GM23338 (cell line): ENCODE data around the gene MRPL34. TPM values are rescaled to one million over a fixed set of nuclear protein-coding genes. Genes with fewer than 3 reads are reported as not detected.

Source experiments
- ATAC-seq: fragments of 200-7000 bp; cut with Tn5 transposase; 3 replicates; pipeline ENCODE4 v1.9.1; 2020
- DNase-seq: peaks from one replicate; pipeline ENCODE4 v3.0.0-alpha.2; 2015; ENCODE audit warnings: low spot score
- H2AFZ ChIP-seq: fragments of 200-600 bp; sonication (generic); 2 replicates; pipeline ENCODE4 v1.8.0; 2016; ENCODE audit warnings: antibody characterized with exemption, mild to moderate bottlenecking, moderate library complexity
- H3F3A ChIP-seq: fragments of 200-600 bp; sonication (generic); replicated peaks from 2 replicates; pipeline ENCODE4 v1.8.0; 2017; ENCODE audit warnings: antibody characterized with exemption, mixed run types, low read depth
- H3K27ac ChIP-seq: fragments of 200-600 bp; sonication (generic); 2 replicates; pipeline ENCODE4 v1.6.1; 2016; ENCODE audit warnings: low read depth
- H3K27me3 ChIP-seq: fragments of 200-600 bp; sonication (generic); 2 replicates; pipeline ENCODE4 v1.8.0; 2016; ENCODE audit warnings: mild to moderate bottlenecking, mixed run types, moderate library complexity; ENCODE audit not compliant: insufficient read depth
- H3K36me3 ChIP-seq: fragments of 200-600 bp; sonication (generic); 2 replicates; pipeline ENCODE4 v1.8.0; 2016; ENCODE audit warnings: mild to moderate bottlenecking; ENCODE audit not compliant: insufficient read depth
- H3K4me1 ChIP-seq: fragments of 200-600 bp; sonication (generic); 2 replicates; pipeline ENCODE4 v1.8.0; 2016; ENCODE audit warnings: mild to moderate bottlenecking, moderate library complexity; ENCODE audit not compliant: insufficient read depth
- H3K4me2 ChIP-seq: fragments of 200-600 bp; sonication (generic); 2 replicates; pipeline ENCODE4 v1.7.1; 2017; ENCODE audit warnings: mixed run types
- H3K4me3 ChIP-seq: fragments of 200-600 bp; sonication (generic); 2 replicates; pipeline ENCODE4 v1.6.1; 2016; ENCODE audit warnings: mixed run types
- H3K79me2 ChIP-seq: fragments of 200-600 bp; sonication (generic); replicated peaks from 2 replicates; pipeline ENCODE4 v1.8.0; 2017; ENCODE audit warnings: mild to moderate bottlenecking; ENCODE audit not compliant: insufficient read depth
- H3K9me2 ChIP-seq: fragments of 200-600 bp; sonication (generic); 2 replicates; pipeline ENCODE4 v1.8.0; 2017; ENCODE audit not compliant: insufficient read depth
- H4K20me1 ChIP-seq: fragments of 200-600 bp; sonication (generic); replicated peaks from 2 replicates; pipeline ENCODE4 v1.8.0; 2017; ENCODE audit warnings: mild to moderate bottlenecking; ENCODE audit not compliant: insufficient read depth
- H3K27ac Mint-ChIP-seq: 2 replicates; pipeline ENCODE4 v1.8.0; 2020; ENCODE audit warnings: inconsistent platforms, mild to moderate bottlenecking, moderate library complexity, mixed read lengths
- H3K27me3 Mint-ChIP-seq: 3 replicates; pipeline ENCODE4 v1.8.0; 2022; ENCODE audit warnings: low read depth, mild to moderate bottlenecking, moderate library complexity, mixed read lengths, inconsistent platforms; ENCODE audit not compliant: insufficient read depth, poor library complexity
- H3K36me3 Mint-ChIP-seq: 3 replicates; pipeline ENCODE4 v1.8.0; 2021; ENCODE audit warnings: low read depth, mild to moderate bottlenecking, inconsistent platforms, moderate library complexity, mixed read lengths
- H3K4me1 Mint-ChIP-seq: 3 replicates; pipeline ENCODE4 v1.8.0; 2020; ENCODE audit warnings: mild to moderate bottlenecking, inconsistent platforms, mixed read lengths
- H3K4me3 Mint-ChIP-seq: 3 replicates; pipeline ENCODE4 v1.8.0; 2021; ENCODE audit warnings: moderate library complexity, mild to moderate bottlenecking, inconsistent platforms, mixed read lengths
- H3K9me3 Mint-ChIP-seq: 3 replicates; pipeline ENCODE4 v1.8.0; 2020; ENCODE audit warnings: moderate library complexity, mild to moderate bottlenecking, inconsistent platforms, mixed read lengths
- CREB1 ChIP-seq: fragments of 250-450 bp; sonication (Bioruptor Pico); IDR thresholded peaks from 2 replicates; pipeline ENCODE4 v1.5.0; 2020; ENCODE audit warnings: low read depth, mild to moderate bottlenecking, moderate library complexity
- EZH2 ChIP-seq: fragments of 200-600 bp; sonication (generic); IDR thresholded peaks from one replicate; pipeline ENCODE4 v1.8.0; 2017; ENCODE audit warnings: antibody characterized with exemption, mild to moderate bottlenecking, low read depth; ENCODE audit not compliant: unreplicated experiment
- EZH2phosphoT487 ChIP-seq: fragments of 200-600 bp; sonication (generic); IDR thresholded peaks from one replicate; pipeline ENCODE4 v1.8.1; 2018; ENCODE audit warnings: antibody characterized with exemption; ENCODE audit not compliant: unreplicated experiment
- JUNB ChIP-seq: IDR thresholded peaks from one replicate; pipeline ENCODE4 v1.6.1; 2016; ENCODE audit warnings: antibody characterized with exemption; ENCODE audit not compliant: unreplicated experiment
- NANOG ChIP-seq: IDR thresholded peaks from 2 replicates; pipeline ENCODE4 v1.6.1; 2016; ENCODE audit warnings: antibody characterized with exemption, borderline replicate concordance
- POLR2AphosphoS5 ChIP-seq: IDR thresholded peaks from 2 replicates; pipeline ENCODE4 v1.6.1; 2016; ENCODE audit warnings: antibody characterized with exemption, low read depth
- STAT1 ChIP-seq: IDR thresholded peaks from one replicate; pipeline ENCODE4 v1.6.1; 2016; ENCODE audit warnings: antibody characterized with exemption; ENCODE audit not compliant: unreplicated experiment
- ZNF114 ChIP-seq: fragments of 250-450 bp; sonication (Bioruptor Pico); IDR thresholded peaks from 2 replicates; pipeline ENCODE4 v1.5.0; 2020; ENCODE audit warnings: mild to moderate bottlenecking, moderate library complexity
- polyA plus RNA-seq: library from polyadenylated mRNA; unstranded; fragments of >200 nt; fragmentation: Nextera tagmentation; extraction: Ambion mirVana; gene quantifications from 2 replicates; pipeline ENCODE4 v1.2.1, GENCODE V29; 2016
- total RNA-seq: library from RNA; depleted of rRNA; stranded (reverse); fragments of >200 nt; shearing (Covaris generic); gene quantifications from 2 replicates; pipeline ENCODE4 v1.2.3, GENCODE V29; 2014
- TF ChIP-seq, protein P1 (sequence below): IDR thresholded peaks from 2 replicates; pipeline ENCODE4 v1.6.1; 2016; ENCODE audit warnings: antibody characterized with exemption

MRPL34 gene
- total and polyA plus RNA-seq, 2 experiments from 2014 or later: 59.9 to 266 TPM

DNA sequence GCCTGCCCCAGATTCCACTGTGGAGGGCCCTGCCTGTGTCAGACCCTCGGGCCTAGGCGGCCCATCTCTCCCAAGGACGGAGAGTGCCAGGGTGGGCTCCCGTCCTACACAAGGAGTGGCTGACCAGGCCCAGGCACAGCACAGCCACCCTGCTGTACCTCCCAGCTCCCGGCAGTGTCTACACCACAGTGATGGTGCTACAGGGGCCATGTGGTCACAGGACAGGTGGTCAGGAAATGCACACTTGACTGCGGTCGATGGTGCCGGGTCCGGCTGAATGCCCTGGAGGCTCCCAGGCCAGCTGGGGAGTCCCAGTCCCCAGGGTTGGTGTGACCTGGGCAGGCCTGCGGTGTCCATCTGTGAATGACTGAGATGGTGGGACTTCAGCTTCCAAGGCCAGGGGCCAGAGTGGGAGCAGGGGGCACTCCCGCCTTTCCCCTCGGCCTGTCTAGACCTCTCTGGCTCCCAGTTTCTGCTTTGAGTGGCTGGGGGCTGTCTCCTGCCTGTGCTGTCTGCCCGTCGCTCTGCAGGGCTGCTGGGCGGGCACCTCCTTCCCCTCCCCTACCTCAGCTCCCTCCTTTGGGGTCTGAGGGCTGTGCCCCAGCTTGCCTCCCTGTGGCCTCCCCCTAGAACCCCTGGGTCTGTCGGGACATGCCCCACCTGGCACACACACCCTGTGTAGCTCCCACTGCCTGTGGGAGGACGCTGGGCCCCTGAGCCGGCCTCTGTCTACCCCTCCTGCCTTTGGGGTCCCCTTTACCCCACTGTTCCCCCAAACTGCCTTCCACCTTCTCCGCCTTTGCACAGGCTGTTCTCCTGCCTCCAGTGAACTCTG is 16.2 kb downstream of the MRPL34 start:
- Mint-ChIP-seq H3K4me3 (no peak overlapping the region), H3K27ac (peak overlapping the region; percentile 70), H3K4me1 (peaks cover 15% of the 10 kb centered on the region), H3K27me3 (peaks cover 21% of the 10 kb centered on the region), H3K36me3 (peaks cover 35% of the 10 kb centered on the region), H3K9me3 (no peaks in the 10 kb centered on the region; the same call in 2 of the 3 replicates)
- Histone ChIP-seq H3K4me1 (peaks cover 18% of the 10 kb centered on the region), H3K9me2 (no peaks in the 10 kb centered on the region), H4K20me1 (no peaks in the 10 kb centered on the region; the same call in 1 of the 2 replicates), H3K4me2 (no peak overlapping the region), H3K27ac (peak overlapping the region; percentile 88), H3K36me3 (peaks cover 5% of the 10 kb centered on the region; the same call in 1 of the 2 replicates), H2AFZ (no peak overlapping the region), H3K27me3 (no peaks in the 10 kb centered on the region), H3K79me2 (no peaks in the 10 kb centered on the region), H3F3A (peaks cover 19% of the 10 kb centered on the region), H3K4me3 (no peak overlapping the region)
- DNase-seq (no peak), ATAC-seq (peak; percentile 6; the same call in 1 of the 3 replicates)
- TF ChIP-seq POLR2AphosphoS5 (no peak; the same call in 1 of the 2 replicates), NANOG (no peak), STAT1 (no peak), ZNF114 (CRISPR knock-in tag) (no peak), CREB1 (CRISPR knock-in tag) (no peak), EZH2phosphoT487 (no peak)
- TF ChIP-seq, protein P1, sequence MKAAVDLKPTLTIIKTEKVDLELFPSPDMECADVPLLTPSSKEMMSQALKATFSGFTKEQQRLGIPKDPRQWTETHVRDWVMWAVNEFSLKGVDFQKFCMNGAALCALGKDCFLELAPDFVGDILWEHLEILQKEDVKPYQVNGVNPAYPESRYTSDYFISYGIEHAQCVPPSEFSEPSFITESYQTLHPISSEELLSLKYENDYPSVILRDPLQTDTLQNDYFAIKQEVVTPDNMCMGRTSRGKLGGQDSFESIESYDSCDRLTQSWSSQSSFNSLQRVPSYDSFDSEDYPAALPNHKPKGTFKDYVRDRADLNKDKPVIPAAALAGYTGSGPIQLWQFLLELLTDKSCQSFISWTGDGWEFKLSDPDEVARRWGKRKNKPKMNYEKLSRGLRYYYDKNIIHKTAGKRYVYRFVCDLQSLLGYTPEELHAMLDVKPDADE: no peak

DNA sequence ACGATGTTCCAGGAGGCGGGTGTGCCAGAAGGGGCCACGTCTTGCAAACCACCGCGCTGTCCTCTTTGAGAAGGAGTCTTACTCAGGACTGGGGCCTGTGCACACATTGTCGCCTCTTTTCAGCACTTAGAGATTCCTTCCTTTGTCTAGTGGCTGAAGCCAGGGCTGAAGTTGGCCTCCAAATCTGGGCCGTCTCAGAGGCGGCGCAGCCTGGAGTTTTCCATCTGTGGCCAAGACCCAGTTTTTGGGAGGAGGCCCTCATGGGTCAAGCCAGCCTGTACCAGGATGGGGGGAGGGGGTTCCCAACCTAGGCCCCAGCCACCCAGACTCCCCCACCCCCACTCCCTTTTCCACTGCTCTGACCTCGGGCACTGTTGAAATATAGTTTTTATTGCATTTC is 17.2 kb downstream of the MRPL34 start:
- no peaks in the 10 kb centered on the region; the same call in 1 of the 2 replicates for H4K20me1 ChIP-seq
- no peaks in the 10 kb centered on the region for H3K27me3 ChIP-seq
- H3K9me2 ChIP-seq: no peaks in the 10 kb centered on the region
- Mint-ChIP-seq H3K9me3 (no peaks in the 10 kb centered on the region; the same call in 2 of the 3 replicates), H3K36me3 (peaks cover 32% of the 10 kb centered on the region), H3K27ac (peak overlapping the region; percentile 70), H3K4me3 (no peak overlapping the region), H3K4me1 (peaks cover 20% of the 10 kb centered on the region), H3K27me3 (peaks cover 24% of the 10 kb centered on the region)
- TF ChIP-seq JUNB (no peak), CREB1 (CRISPR knock-in tag) (no peak), EZH2 (no peak), STAT1 (no peak)
- ATAC-seq (no peak), DNase-seq (no peak)
- H3K36me3 ChIP-seq: peaks cover 5% of the 10 kb centered on the region; the same call in 1 of the 2 replicates
- no peak overlapping the region for H2AFZ ChIP-seq
- H3K79me2 ChIP-seq: no peaks in the 10 kb centered on the region
- H3K27ac ChIP-seq: peak overlapping the region; percentile 88
- H3K4me2 ChIP-seq: peak overlapping the region; percentile 51
- H3K4me1 ChIP-seq: peaks cover 25% of the 10 kb centered on the region
- H3F3A ChIP-seq: peaks cover 28% of the 10 kb centered on the region
- H3K4me3 ChIP-seq: peak overlapping the region; percentile 32; the same call in 1 of the 2 replicates
